Measurements from ENCODE around the gene EPB41L3. TPM values are rescaled to one million over a fixed set of nuclear protein-coding genes. Genes with fewer than 3 reads are reported as not detected.

The EPB41L3 gene
- total and polyA plus RNA-seq, 4 experiments from 2014 or later, result 0.89 to 3.3 (median 3.2) TPM; not detected in 1

- Mint-ChIP-seq H3K27me3 (peaks cover 8 to 11% of the 10 kb centered on the region in 2 donors), H3K27ac (no peak overlapping the region), H3K4me3 (no peak overlapping the region), H3K4me1 (peaks cover 0 to 2% (median 0%) of the 10 kb centered on the region in 4 donors), H3K36me3 (no peaks in the 10 kb centered on the region), H3K9me3 (peaks cover 2 to 14% (median 6%) of the 10 kb centered on the region in 8 donors)
- H3K27me3 ChIP-seq (ENCODE audit: insufficient read depth, low read length), result no peaks in the 10 kb centered on the region
- CTCF ChIA-PET (ENCODE audit: partially characterized antibody), result interaction anchor here (0.6 kb wide), 1 partner anchor 541 kb away, joined by 4 read pairs; no protein-coding TSS in a partner anchor
- no peaks in the 10 kb centered on the region for H3K9me3 ChIP-seq (ENCODE audit: control insufficient read depth in 1 of 2, low read length in 2 of 2)
- no peak for DNase-seq
- H3K4me1 ChIP-seq (ENCODE audit: insufficient read depth, low read length), result no peaks in the 10 kb centered on the region
- no peaks in the 10 kb centered on the region for H3K36me3 ChIP-seq (ENCODE audit: insufficient read depth, low read length)
- intact Hi-C loops (cut with micrococcal nuclease), result no loop called here
- no peak overlapping the region for H3K4me3 ChIP-seq (ENCODE audit: low read length in 2 of 2)
- POLR2A ChIA-PET (ENCODE audit: partially characterized antibody), result no interaction called here
- H3K27ac ChIP-seq (ENCODE audit: low read depth, low read length), result no peak overlapping the region
These were observed 65.5 kb downstream of the EPB41L3 start for GRCh38 chr18:5478261-5478660.

- Histone ChIP-seq H3K4me3 (ENCODE audit: low read length in 2 of 2) (no peak overlapping the region), H3K9me3 (ENCODE audit: control insufficient read depth in 1 of 2, low read length in 2 of 2) (no peaks in the 10 kb centered on the region), H3K36me3 (ENCODE audit: insufficient read depth, low read length) (no peaks in the 10 kb centered on the region), H3K27ac (ENCODE audit: low read depth, low read length) (no peak overlapping the region), H3K4me1 (ENCODE audit: insufficient read depth, low read length) (no peaks in the 10 kb centered on the region), H3K27me3 (ENCODE audit: insufficient read depth, low read length) (no peaks in the 10 kb centered on the region)
- Mint-ChIP-seq H3K36me3 (no peaks in the 10 kb centered on the region), H3K4me1 (peaks cover 0 to 2% (median 0%) of the 10 kb centered on the region in 4 donors), H3K27me3 (peaks cover 9% of the 10 kb centered on the region in 2 donors), H3K9me3 (peaks cover 2 to 7% (median 3%) of the 10 kb centered on the region in 8 donors), H3K27ac (no peak overlapping the region), H3K4me3 (no peak overlapping the region)
- POLR2A ChIA-PET (ENCODE audit: partially characterized antibody), result no interaction called here
- no peak for DNase-seq
- intact Hi-C loops (cut with micrococcal nuclease), result no loop called here
- CTCF ChIA-PET (ENCODE audit: partially characterized antibody), result no interaction called here
These were observed 66.6 kb downstream of the EPB41L3 start for GRCh38 chr18:5476961-5477800.

GRCh38 chr18:5475267-5475666 lies 68.5 kb downstream of the EPB41L3 start:
- Mint-ChIP-seq H3K27ac (no peak overlapping the region), H3K36me3 (no peaks in the 10 kb centered on the region), H3K27me3 (peaks cover 4 to 9% of the 10 kb centered on the region in 2 donors), H3K9me3 (peaks cover 0 to 3% (median 0%) of the 10 kb centered on the region in 8 donors), H3K4me1 (peaks cover 0 to 2% (median 0%) of the 10 kb centered on the region in 4 donors), H3K4me3 (no peak overlapping the region)
- Histone ChIP-seq H3K4me1 (ENCODE audit: insufficient read depth, low read length) (no peaks in the 10 kb centered on the region), H3K27me3 (ENCODE audit: insufficient read depth, low read length) (no peaks in the 10 kb centered on the region), H3K9me3 (ENCODE audit: control insufficient read depth in 1 of 2, low read length in 2 of 2) (no peaks in the 10 kb centered on the region), H3K4me3 (ENCODE audit: low read length in 2 of 2) (no peak overlapping the region), H3K27ac (ENCODE audit: low read depth, low read length) (no peak overlapping the region), H3K36me3 (ENCODE audit: insufficient read depth, low read length) (no peaks in the 10 kb centered on the region)
- POLR2A ChIA-PET (ENCODE audit: partially characterized antibody), result no interaction called here
- intact Hi-C loops (cut with micrococcal nuclease), result no loop called here
- CTCF ChIA-PET (ENCODE audit: partially characterized antibody), result no interaction called here
- DNase-seq, result no peak

- no peak overlapping the region for H3K27ac Mint-ChIP-seq
- Histone ChIP-seq H3K27me3 (ENCODE audit: insufficient read depth, low read length) (no peaks in the 10 kb centered on the region), H3K36me3 (ENCODE audit: insufficient read depth, low read length) (no peaks in the 10 kb centered on the region), H3K27ac (ENCODE audit: low read depth, low read length) (no peak overlapping the region), H3K9me3 (ENCODE audit: control insufficient read depth in 1 of 2, low read length in 2 of 2) (no peaks in the 10 kb centered on the region), H3K4me3 (ENCODE audit: low read length in 2 of 2) (no peak overlapping the region), H3K4me1 (ENCODE audit: insufficient read depth, low read length) (no peaks in the 10 kb centered on the region)
- no peak overlapping the region for H3K4me3 Mint-ChIP-seq
- H3K36me3 Mint-ChIP-seq, result no peaks in the 10 kb centered on the region
- H3K4me1 Mint-ChIP-seq, result no peaks in the 10 kb centered on the region
- no peak for DNase-seq
- ChIA-PET POLR2A (ENCODE audit: partially characterized antibody) (no interaction called here), CTCF (ENCODE audit: partially characterized antibody) (no interaction called here)
- H3K27me3 Mint-ChIP-seq, result peaks cover 6 to 7% of the 10 kb centered on the region in 2 donors
- intact Hi-C loops (cut with micrococcal nuclease), result no loop called here
- H3K9me3 Mint-ChIP-seq, result peaks cover 0 to 3% (median 0%) of the 10 kb centered on the region in 8 donors
These were observed 74.5 kb downstream of the EPB41L3 start for GRCh38 chr18:5469340-5469739.

- no peaks in the 10 kb centered on the region for H3K4me1 Mint-ChIP-seq
- no peak for DNase-seq
- H3K27me3 Mint-ChIP-seq, result peaks cover 5 to 7% of the 10 kb centered on the region in 2 donors
- CTCF ChIA-PET (ENCODE audit: partially characterized antibody), result no interaction called here
- no peaks in the 10 kb centered on the region for H3K27me3 ChIP-seq (ENCODE audit: insufficient read depth, low read length)
- H3K27ac ChIP-seq (ENCODE audit: low read depth, low read length), result no peak overlapping the region
- H3K36me3 ChIP-seq (ENCODE audit: insufficient read depth, low read length), result no peaks in the 10 kb centered on the region
- POLR2A ChIA-PET (ENCODE audit: partially characterized antibody), result no interaction called here
- H3K4me3 Mint-ChIP-seq, result no peak overlapping the region
- no peak overlapping the region for H3K4me3 ChIP-seq (ENCODE audit: low read length in 2 of 2)
- no peaks in the 10 kb centered on the region for H3K4me1 ChIP-seq (ENCODE audit: insufficient read depth, low read length)
- no peaks in the 10 kb centered on the region for H3K9me3 ChIP-seq (ENCODE audit: control insufficient read depth in 1 of 2, low read length in 2 of 2)
- H3K27ac Mint-ChIP-seq, result no peak overlapping the region
- H3K9me3 Mint-ChIP-seq, result peaks cover 0 to under 1% (median 0%) of the 10 kb centered on the region in 8 donors
- intact Hi-C loops (cut with micrococcal nuclease), result no loop called here
- H3K36me3 Mint-ChIP-seq, result no peaks in the 10 kb centered on the region
These were observed 75.4 kb downstream of the EPB41L3 start for GRCh38 chr18:5468394-5468793.

- POLR2A ChIA-PET (ENCODE audit: partially characterized antibody), result no interaction called here
- Mint-ChIP-seq H3K4me3 (no peak overlapping the region), H3K36me3 (no peaks in the 10 kb centered on the region), H3K9me3 (no peaks in the 10 kb centered on the region), H3K27ac (no peak overlapping the region), H3K4me1 (no peaks in the 10 kb centered on the region), H3K27me3 (peaks cover 5% of the 10 kb centered on the region in 2 donors)
- Histone ChIP-seq H3K4me3 (ENCODE audit: low read length in 2 of 2) (no peak overlapping the region), H3K27ac (ENCODE audit: low read depth, low read length) (no peak overlapping the region), H3K9me3 (ENCODE audit: control insufficient read depth in 1 of 2, low read length in 2 of 2) (no peaks in the 10 kb centered on the region), H3K27me3 (ENCODE audit: insufficient read depth, low read length) (no peaks in the 10 kb centered on the region), H3K4me1 (ENCODE audit: insufficient read depth, low read length) (no peaks in the 10 kb centered on the region), H3K36me3 (ENCODE audit: insufficient read depth, low read length) (no peaks in the 10 kb centered on the region)
- intact Hi-C loops (cut with micrococcal nuclease), result no loop called here
- no peak for DNase-seq
- CTCF ChIA-PET (ENCODE audit: partially characterized antibody), result no interaction called here
These were observed 76.1 kb downstream of the EPB41L3 start for GRCh38 chr18:5467671-5468070.

GRCh38 chr18:5466256-5466655 lies 77.5 kb downstream of the EPB41L3 start:
- H3K9me3 Mint-ChIP-seq, result no peaks in the 10 kb centered on the region
- H3K4me1 Mint-ChIP-seq, result no peaks in the 10 kb centered on the region
- no peaks in the 10 kb centered on the region for H3K4me1 ChIP-seq (ENCODE audit: insufficient read depth, low read length)
- H3K27me3 Mint-ChIP-seq, result peaks cover 5% of the 10 kb centered on the region in 2 donors
- H3K27ac Mint-ChIP-seq, result no peak overlapping the region
- CTCF ChIA-PET (ENCODE audit: partially characterized antibody), result no interaction called here
- no peaks in the 10 kb centered on the region for H3K9me3 ChIP-seq (ENCODE audit: control insufficient read depth in 1 of 2, low read length in 2 of 2)
- no peaks in the 10 kb centered on the region for H3K36me3 Mint-ChIP-seq
- H3K4me3 Mint-ChIP-seq, result no peak overlapping the region
- no peak for DNase-seq
- POLR2A ChIA-PET (ENCODE audit: partially characterized antibody), result no interaction called here
- intact Hi-C loops (cut with micrococcal nuclease), result no loop called here
- H3K27ac ChIP-seq (ENCODE audit: low read depth, low read length), result no peak overlapping the region
- H3K4me3 ChIP-seq (ENCODE audit: low read length in 2 of 2), result no peak overlapping the region
- no peaks in the 10 kb centered on the region for H3K36me3 ChIP-seq (ENCODE audit: insufficient read depth, low read length)
- no peaks in the 10 kb centered on the region for H3K27me3 ChIP-seq (ENCODE audit: insufficient read depth, low read length)
